ENCODE data around the gene SELENOO.

GRCh38 chr22:50173311-50173982 lies 27.4 kb upstream of the SELENOO start:
- TF ChIP-seq ARNTL (CRISPR knock-in tag; IDR thresholded peaks at IDR 0.05; ENCODE audit: borderline replicate concordance, low read depth), result no peak
- TF ChIP-seq CSRNP3 (CRISPR knock-in tag; IDR thresholded peaks at IDR 0.05), result no peak
- TF ChIP-seq ZNF70 (CRISPR knock-in tag; IDR thresholded peaks at IDR 0.05), result no peak
